Caco-2 (cell line): Measurements from ENCODE around the gene KIAA1614. TPM values are rescaled to one million over a fixed set of nuclear protein-coding genes. Genes with fewer than 3 reads are reported as not detected.

Experiments
- BruUV-seq: library from RNA; stranded (reverse); fragments of 400-500 nt; replicated peaks from 2 replicates; lab custom pipeline; 2021; lab: Mats Ljungman, UMichigan
- CTCF ChIA-PET: fragments of 300-600 bp; sonication (Branson Sonifier 250); formaldehyde crosslinking; loops from one replicate; lab custom pipeline; 2022; ENCODE audit warnings: antibody characterized with exemption; lab: Charles Lee
- POLR2A ChIA-PET: fragments of 300-600 bp; sonication (Branson Sonifier 250); formaldehyde crosslinking; loops from one replicate; lab custom pipeline; 2022; ENCODE audit warnings: antibody characterized with exemption; lab: Charles Lee
- DNase-seq, 2 experiments: peaks; one replicate each; pipeline versions ENCODE4 v3.0.0 to v3.0.0-alpha.2; 2020 to 2022
- H3K27me3 ChIP-seq: replicated peaks from 2 replicates; pipeline ENCODE4 v1.6.0; 2011; ENCODE audit warnings: low read length; ENCODE audit not compliant: control insufficient read depth, insufficient read depth
- H3K36me3 ChIP-seq: 2 replicates; pipeline ENCODE4 v1.5.1; 2011; ENCODE audit warnings: low read length; ENCODE audit not compliant: control insufficient read depth, insufficient read depth
- H3K4me1 ChIP-seq: fragments of 250-450 bp; sonication (Bioruptor Pico); 2 replicates; pipeline ENCODE4 v1.5.1; 2020; ENCODE audit warnings: mild to moderate bottlenecking
- H3K4me3 ChIP-seq: 2 replicates; pipeline ENCODE4 v1.5.1; 2011; ENCODE audit warnings: low read depth, mild to moderate bottlenecking, control low read depth, low read length
- H3K9me3 ChIP-seq: fragments of 250-450 bp; sonication (Bioruptor Pico); 2 replicates; pipeline ENCODE4 v1.5.1; 2020; ENCODE audit warnings: mild to moderate bottlenecking, moderate library complexity
- H3K27ac Mint-ChIP-seq: one replicate; pipeline ENCODE4 v1.8.0; 2022; ENCODE audit warnings: mixed read lengths; ENCODE audit not compliant: unreplicated experiment
- H3K27me3 Mint-ChIP-seq: one replicate; pipeline ENCODE4 v1.8.0; 2022; ENCODE audit warnings: mixed read lengths; ENCODE audit not compliant: insufficient read depth, unreplicated experiment
- H3K36me3 Mint-ChIP-seq: one replicate; pipeline ENCODE4 v1.8.0; 2022; ENCODE audit warnings: mild to moderate bottlenecking, mixed read lengths; ENCODE audit not compliant: insufficient read depth, unreplicated experiment
- H3K4me1 Mint-ChIP-seq: one replicate; pipeline ENCODE4 v1.8.0; 2022; ENCODE audit warnings: low read depth, mixed read lengths; ENCODE audit not compliant: unreplicated experiment
- H3K4me3 Mint-ChIP-seq: one replicate; pipeline ENCODE4 v1.8.0; 2022; ENCODE audit warnings: mild to moderate bottlenecking, moderate library complexity, mixed read lengths; ENCODE audit not compliant: unreplicated experiment
- H3K9me3 Mint-ChIP-seq: one replicate; pipeline ENCODE4 v1.8.0; 2022; ENCODE audit warnings: mixed read lengths; ENCODE audit not compliant: unreplicated experiment
- intact Hi-C: fragments of 100-400 bp; cut with micrococcal nuclease; formaldehyde crosslinking; loops from one replicate; pipeline ENCODE4 v1.10.0; 2022; ENCODE audit not compliant: unreplicated experiment
- total RNA-seq: library from RNA; stranded (reverse); gene quantifications from 2 replicates; pipeline ENCODE4 v1.2.3, GENCODE V29; 2022
- TF ChIP-seq, protein P1 (sequence below), 2 experiments: fragments of 200-600 bp in 1 of 2; IDR thresholded peaks; 1 replicate in 1 of 2; 2 replicates in 1 of 2; pipeline versions ENCODE4 v1.5.1 to v1.8.0; 2011 to 2022; ENCODE audit warnings: antibody characterized with exemption in 1 of 2, control low read depth in 1 of 2, inconsistent platforms in 1 of 2, low read depth in 1 of 2, low read length in 1 of 2, mild to moderate bottlenecking in 1 of 2, moderate library complexity in 1 of 2; ENCODE audit not compliant: insufficient read depth in 1 of 2, severe bottlenecking in 1 of 2, unreplicated experiment in 1 of 2

KIAA1614 gene
- total RNA-seq, 1 experiment from 2014 or later: 0.29 TPM

DNA sequence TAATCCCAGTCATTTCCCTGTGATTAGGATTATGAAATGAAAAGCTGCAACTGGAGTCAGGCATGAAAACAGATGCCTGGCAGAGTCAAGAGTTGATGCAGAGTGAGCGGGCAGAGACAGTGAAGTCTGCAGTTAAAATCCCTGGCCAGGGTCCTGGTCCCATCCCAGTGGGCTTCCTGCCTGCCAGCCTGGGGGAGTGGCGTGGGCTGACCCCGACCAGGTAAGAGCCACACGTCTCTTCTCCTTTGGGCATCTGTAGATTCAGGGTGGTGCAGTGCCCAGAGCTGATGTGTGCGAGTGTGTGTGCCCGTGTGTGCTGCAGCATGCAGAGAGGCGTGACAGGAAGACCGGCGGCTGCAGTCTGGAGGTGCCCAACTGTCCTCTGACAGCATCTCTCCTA is 6.2 kb upstream of the KIAA1614 start:
- no peak overlapping the region for H3K4me3 Mint-ChIP-seq
- H3K4me3 ChIP-seq: no peak overlapping the region
- CTCF ChIA-PET: interaction anchor here (0.7 kb wide), 1 partner anchor 116 kb away, joined by 4 read pairs; the partner anchor contains the start of gene STX6

DNA sequence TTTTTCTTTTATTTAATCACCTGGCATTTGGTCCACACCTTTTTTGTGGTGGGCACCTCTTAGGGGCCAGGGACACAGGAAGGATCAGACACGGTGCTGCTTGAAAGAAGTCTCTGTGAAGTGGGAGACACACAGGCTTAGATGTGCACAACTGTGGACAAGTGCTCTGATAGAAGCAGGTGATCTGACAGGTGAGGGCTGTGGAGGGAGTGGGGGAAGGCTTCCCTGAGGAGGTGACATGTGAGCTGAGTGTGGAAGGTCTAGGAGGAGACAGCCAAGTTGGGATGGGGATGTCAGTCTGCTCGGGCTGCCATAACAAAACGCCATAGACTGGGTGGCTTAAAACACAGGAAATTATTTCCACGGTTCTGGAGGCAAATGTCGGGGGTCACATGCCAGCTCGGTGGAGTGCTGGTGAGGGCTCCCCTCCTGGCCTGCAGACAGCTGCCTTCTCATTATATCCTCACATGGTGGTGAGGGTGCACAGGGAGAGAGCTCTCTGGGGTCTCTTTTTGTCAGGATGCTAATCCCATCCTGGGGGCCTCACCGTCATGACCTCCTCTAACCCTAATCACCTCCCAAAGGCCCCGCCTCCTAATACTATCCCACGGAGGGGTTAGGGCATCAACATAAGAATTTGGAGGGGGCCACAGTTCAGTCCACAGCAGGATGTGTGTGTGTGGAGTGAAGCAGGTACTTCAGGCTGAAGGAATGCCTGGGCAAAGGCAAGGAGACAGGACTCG is 5.2 kb upstream of the KIAA1614 start:
- POLR2A ChIA-PET: no interaction called here
- TF ChIP-seq, protein P1, sequence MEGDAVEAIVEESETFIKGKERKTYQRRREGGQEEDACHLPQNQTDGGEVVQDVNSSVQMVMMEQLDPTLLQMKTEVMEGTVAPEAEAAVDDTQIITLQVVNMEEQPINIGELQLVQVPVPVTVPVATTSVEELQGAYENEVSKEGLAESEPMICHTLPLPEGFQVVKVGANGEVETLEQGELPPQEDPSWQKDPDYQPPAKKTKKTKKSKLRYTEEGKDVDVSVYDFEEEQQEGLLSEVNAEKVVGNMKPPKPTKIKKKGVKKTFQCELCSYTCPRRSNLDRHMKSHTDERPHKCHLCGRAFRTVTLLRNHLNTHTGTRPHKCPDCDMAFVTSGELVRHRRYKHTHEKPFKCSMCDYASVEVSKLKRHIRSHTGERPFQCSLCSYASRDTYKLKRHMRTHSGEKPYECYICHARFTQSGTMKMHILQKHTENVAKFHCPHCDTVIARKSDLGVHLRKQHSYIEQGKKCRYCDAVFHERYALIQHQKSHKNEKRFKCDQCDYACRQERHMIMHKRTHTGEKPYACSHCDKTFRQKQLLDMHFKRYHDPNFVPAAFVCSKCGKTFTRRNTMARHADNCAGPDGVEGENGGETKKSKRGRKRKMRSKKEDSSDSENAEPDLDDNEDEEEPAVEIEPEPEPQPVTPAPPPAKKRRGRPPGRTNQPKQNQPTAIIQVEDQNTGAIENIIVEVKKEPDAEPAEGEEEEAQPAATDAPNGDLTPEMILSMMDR (IDR thresholded peaks at IDR 0.05; ENCODE audit: insufficient read depth in 1 of 2, low read depth in 1 of 2, low read length in 1 of 2, severe bottlenecking in 1 of 2, unreplicated experiment in 1 of 2): no peak

More for the DNA sequence above, 6.2 kb upstream of the KIAA1614 start:
- POLR2A ChIA-PET: no interaction called here
- BruUV-seq: no TSS peak
- Mint-ChIP-seq H3K27me3 (no peaks in the 10 kb centered on the region), H3K4me1 (peaks cover 8% of the 10 kb centered on the region), H3K27ac (no peak overlapping the region), H3K36me3 (peaks cover 3% of the 10 kb centered on the region), H3K9me3 (no peaks in the 10 kb centered on the region)
- TF ChIP-seq, protein P1 (IDR thresholded peaks at IDR 0.05; ENCODE audit: insufficient read depth in 1 of 2, low read depth in 1 of 2, low read length in 1 of 2, severe bottlenecking in 1 of 2, unreplicated experiment in 1 of 2): no peak
- Histone ChIP-seq H3K27me3 (no peaks in the 10 kb centered on the region), H3K9me3 (no peaks in the 10 kb centered on the region), H3K4me1 (peaks cover 6% of the 10 kb centered on the region), H3K36me3 (no peaks in the 10 kb centered on the region)
- intact Hi-C loops: no loop called here
- DNase-seq: no peak

DNA sequence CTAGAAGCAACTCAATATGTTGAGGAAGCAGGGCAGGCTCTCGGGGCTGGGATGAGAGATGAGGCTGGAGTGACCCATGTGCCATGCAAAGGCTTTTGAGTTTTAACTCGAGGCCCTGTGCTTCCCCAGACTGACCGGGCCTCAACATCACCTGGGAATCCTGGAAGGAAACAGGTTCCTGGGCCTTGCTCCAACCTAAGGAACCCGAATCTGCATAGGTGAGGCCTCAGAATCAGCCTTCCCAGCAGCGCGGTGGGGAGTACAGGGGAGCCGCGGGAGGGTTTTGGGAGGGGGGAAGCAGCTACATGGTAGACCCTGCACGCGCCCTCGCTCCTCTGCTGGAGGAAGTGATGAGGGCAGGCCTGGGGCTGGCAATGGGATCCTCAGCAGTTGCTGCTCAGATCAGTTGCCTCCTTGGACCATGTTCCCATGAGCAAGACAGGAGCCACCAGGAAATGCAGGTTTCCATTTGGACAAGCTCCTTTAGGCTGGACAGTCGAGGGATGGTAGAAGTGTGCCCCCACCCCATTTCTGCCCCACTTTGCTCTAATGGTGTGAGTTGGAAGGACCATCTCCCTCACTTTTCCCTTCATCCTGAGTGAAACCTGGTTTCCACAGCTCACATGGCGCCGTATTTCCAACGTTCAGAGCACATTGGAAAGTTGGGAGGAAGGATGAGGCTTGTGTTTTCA is 4.5 kb upstream of the KIAA1614 start:
- no peaks in the 10 kb centered on the region for H3K36me3 ChIP-seq
- TF ChIP-seq, protein P1 (IDR thresholded peaks at IDR 0.05; ENCODE audit: insufficient read depth in 1 of 2, low read depth in 1 of 2, low read length in 1 of 2, severe bottlenecking in 1 of 2, unreplicated experiment in 1 of 2): no peak
- H3K27me3 ChIP-seq: no peaks in the 10 kb centered on the region
- H3K4me3 Mint-ChIP-seq: no peak overlapping the region
- H3K4me3 ChIP-seq: no peak overlapping the region
- no peaks in the 10 kb centered on the region for H3K36me3 Mint-ChIP-seq
- H3K9me3 ChIP-seq: no peaks in the 10 kb centered on the region
- peaks cover 13% of the 10 kb centered on the region for H3K4me1 Mint-ChIP-seq
- H3K27ac Mint-ChIP-seq: no peak overlapping the region
- H3K4me1 ChIP-seq: peaks cover 10% of the 10 kb centered on the region
- POLR2A ChIA-PET: no interaction called here
- intact Hi-C loops: no loop called here
- no peaks in the 10 kb centered on the region for H3K9me3 Mint-ChIP-seq
- CTCF ChIA-PET: no interaction called here
- DNase-seq: no peak
- no TSS peak for BruUV-seq
- H3K27me3 Mint-ChIP-seq: no peaks in the 10 kb centered on the region

More for the DNA sequence above, 5.2 kb upstream of the KIAA1614 start:
- Mint-ChIP-seq H3K27ac (no peak overlapping the region), H3K27me3 (no peaks in the 10 kb centered on the region), H3K9me3 (no peaks in the 10 kb centered on the region), H3K4me1 (peaks cover 13% of the 10 kb centered on the region), H3K36me3 (no peaks in the 10 kb centered on the region), H3K4me3 (no peak overlapping the region)
- Histone ChIP-seq H3K4me3 (no peak overlapping the region), H3K9me3 (no peaks in the 10 kb centered on the region), H3K4me1 (peaks cover 10% of the 10 kb centered on the region), H3K27me3 (no peaks in the 10 kb centered on the region), H3K36me3 (no peaks in the 10 kb centered on the region)
- no peak for DNase-seq
- intact Hi-C loops: no loop called here
- CTCF ChIA-PET: no interaction called here
- no TSS peak for BruUV-seq
